ENCODE measurements around the gene DOK3. TPM values are rescaled to one million over a fixed set of nuclear protein-coding genes. Genes with fewer than 3 reads are reported as not detected.
A peak's percentile ranks its signal among the peaks of the same experiment; 100 is the strongest.

DOK3 gene
- total and polyA plus RNA-seq, 2 of the 13 experiments (the other 11 are each of a cell fraction or from before 2014, with no cell fraction given) = 1.4 to 1.5 TPM

DNA sequence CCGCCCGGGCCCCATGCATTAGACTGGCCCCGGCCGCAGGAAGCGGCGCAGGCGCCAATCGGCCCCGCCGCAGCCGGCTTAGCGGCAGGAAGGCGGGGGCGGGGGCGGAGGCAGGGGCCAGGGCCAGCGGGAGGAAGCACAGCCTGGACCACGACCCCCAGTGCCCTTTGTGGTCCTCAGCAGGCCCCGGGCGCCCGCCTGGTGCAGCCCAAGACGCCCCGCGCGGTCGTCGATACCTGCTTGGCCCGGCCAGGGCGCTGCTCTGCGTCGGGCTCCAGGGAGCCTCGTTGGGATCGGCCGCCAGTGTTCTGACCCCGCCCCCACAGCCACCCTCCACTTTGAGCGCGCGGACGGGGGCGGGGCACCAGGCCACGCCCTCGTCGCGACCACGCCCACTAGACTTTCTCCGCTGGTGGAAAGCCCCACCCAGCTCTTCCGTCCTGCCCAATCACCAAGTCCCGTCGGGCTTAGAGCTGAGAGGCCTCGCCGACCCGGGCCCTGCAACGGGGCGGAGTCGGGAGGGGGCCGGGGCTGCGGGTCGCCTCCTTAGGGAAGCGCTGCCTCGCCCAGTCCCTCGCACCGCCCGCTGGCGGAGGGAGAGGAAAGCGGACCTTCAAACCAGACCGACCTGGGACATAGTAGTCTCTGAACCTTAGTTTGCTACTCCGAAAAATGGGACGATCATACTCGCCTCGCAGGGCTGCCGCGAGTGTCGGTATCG lies 12.2 kb downstream of the DOK3 start, which contains the start of gene PDLIM7 (continued):
- TF ChIP-seq, protein P1, sequence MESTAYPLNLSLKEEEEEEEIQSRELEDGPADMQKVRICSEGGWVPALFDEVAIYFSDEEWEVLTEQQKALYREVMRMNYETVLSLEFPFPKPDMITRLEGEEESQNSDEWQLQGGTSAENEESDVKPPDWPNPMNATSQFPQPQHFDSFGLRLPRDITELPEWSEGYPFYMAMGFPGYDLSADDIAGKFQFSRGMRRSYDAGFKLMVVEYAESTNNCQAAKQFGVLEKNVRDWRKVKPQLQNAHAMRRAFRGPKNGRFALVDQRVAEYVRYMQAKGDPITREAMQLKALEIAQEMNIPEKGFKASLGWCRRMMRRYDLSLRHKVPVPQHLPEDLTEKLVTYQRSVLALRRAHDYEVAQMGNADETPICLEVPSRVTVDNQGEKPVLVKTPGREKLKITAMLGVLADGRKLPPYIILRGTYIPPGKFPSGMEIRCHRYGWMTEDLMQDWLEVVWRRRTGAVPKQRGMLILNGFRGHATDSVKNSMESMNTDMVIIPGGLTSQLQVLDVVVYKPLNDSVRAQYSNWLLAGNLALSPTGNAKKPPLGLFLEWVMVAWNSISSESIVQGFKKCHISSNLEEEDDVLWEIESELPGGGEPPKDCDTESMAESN (CRISPR knock-in tag; conservative IDR thresholded peaks at IDR 0.05) = 0 out of 2 replicates have a peak, but pooled peaks have one; percentile 42
- TF ChIP-seq SOX5 (CRISPR knock-in tag; IDR thresholded peaks at IDR 0.05; ENCODE audit: borderline replicate concordance) (peak; percentile 20; the same call in 1 of the 2 replicates), ZNF446 (CRISPR knock-in tag; IDR thresholded peaks at IDR 0.05) (peak; percentile 84; the same call in 1 of the 2 replicates), KMT2A (CRISPR knock-in tag; IDR thresholded peaks at IDR 0.05) (no peak), SALL1 (CRISPR knock-in tag; IDR thresholded peaks at IDR 0.05) (peak; percentile 51; the same call in 1 of the 2 replicates), RNF2 (conservative IDR thresholded peaks at IDR 0.05; ENCODE audit: low read depth) (no peak), CREB1 (IDR thresholded peaks at IDR 0.05) (0 out of 2 replicates have a peak, but pooled peaks have one; percentile 10), CREB1 (CRISPR knock-in tag; IDR thresholded peaks at IDR 0.05) (no peak), SP5 (CRISPR knock-in tag; IDR thresholded peaks at IDR 0.05; ENCODE audit: borderline replicate concordance, low read depth) (peak; percentile 71), HCFC1 (IDR thresholded peaks at IDR 0.05; ENCODE audit: low read depth, low read length) (no peak), SETDB1 (CRISPR knock-in tag; IDR thresholded peaks at IDR 0.05; ENCODE audit: borderline replicate concordance) (no peak), REPIN1 (CRISPR knock-in tag; IDR thresholded peaks at IDR 0.05; ENCODE audit: borderline replicate concordance, low read depth) (0 out of 2 replicates have a peak, but pooled peaks have one; percentile 44)
- TF ChIP-seq, protein P2, sequence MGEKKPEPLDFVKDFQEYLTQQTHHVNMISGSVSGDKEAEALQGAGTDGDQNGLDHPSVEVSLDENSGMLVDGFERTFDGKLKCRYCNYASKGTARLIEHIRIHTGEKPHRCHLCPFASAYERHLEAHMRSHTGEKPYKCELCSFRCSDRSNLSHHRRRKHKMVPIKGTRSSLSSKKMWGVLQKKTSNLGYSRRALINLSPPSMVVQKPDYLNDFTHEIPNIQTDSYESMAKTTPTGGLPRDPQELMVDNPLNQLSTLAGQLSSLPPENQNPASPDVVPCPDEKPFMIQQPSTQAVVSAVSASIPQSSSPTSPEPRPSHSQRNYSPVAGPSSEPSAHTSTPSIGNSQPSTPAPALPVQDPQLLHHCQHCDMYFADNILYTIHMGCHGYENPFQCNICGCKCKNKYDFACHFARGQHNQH (CRISPR knock-in tag; IDR thresholded peaks at IDR 0.05) = peak; percentile 68
- TF ChIP-seq, protein P3, sequence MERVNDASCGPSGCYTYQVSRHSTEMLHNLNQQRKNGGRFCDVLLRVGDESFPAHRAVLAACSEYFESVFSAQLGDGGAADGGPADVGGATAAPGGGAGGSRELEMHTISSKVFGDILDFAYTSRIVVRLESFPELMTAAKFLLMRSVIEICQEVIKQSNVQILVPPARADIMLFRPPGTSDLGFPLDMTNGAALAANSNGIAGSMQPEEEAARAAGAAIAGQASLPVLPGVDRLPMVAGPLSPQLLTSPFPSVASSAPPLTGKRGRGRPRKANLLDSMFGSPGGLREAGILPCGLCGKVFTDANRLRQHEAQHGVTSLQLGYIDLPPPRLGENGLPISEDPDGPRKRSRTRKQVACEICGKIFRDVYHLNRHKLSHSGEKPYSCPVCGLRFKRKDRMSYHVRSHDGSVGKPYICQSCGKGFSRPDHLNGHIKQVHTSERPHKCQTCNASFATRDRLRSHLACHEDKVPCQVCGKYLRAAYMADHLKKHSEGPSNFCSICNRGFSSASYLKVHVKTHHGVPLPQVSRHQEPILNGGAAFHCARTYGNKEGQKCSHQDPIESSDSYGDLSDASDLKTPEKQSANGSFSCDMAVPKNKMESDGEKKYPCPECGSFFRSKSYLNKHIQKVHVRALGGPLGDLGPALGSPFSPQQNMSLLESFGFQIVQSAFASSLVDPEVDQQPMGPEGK (CRISPR knock-in tag; IDR thresholded peaks at IDR 0.05) = peak; percentile 64
- TF ChIP-seq, protein P4, sequence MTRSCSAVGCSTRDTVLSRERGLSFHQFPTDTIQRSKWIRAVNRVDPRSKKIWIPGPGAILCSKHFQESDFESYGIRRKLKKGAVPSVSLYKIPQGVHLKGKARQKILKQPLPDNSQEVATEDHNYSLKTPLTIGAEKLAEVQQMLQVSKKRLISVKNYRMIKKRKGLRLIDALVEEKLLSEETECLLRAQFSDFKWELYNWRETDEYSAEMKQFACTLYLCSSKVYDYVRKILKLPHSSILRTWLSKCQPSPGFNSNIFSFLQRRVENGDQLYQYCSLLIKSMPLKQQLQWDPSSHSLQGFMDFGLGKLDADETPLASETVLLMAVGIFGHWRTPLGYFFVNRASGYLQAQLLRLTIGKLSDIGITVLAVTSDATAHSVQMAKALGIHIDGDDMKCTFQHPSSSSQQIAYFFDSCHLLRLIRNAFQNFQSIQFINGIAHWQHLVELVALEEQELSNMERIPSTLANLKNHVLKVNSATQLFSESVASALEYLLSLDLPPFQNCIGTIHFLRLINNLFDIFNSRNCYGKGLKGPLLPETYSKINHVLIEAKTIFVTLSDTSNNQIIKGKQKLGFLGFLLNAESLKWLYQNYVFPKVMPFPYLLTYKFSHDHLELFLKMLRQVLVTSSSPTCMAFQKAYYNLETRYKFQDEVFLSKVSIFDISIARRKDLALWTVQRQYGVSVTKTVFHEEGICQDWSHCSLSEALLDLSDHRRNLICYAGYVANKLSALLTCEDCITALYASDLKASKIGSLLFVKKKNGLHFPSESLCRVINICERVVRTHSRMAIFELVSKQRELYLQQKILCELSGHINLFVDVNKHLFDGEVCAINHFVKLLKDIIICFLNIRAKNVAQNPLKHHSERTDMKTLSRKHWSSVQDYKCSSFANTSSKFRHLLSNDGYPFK (CRISPR knock-in tag; IDR thresholded peaks at IDR 0.05; ENCODE audit: borderline replicate concordance) = peak; percentile 83; the same call in 1 of the 2 replicates
- TF ChIP-seq, protein P5, sequence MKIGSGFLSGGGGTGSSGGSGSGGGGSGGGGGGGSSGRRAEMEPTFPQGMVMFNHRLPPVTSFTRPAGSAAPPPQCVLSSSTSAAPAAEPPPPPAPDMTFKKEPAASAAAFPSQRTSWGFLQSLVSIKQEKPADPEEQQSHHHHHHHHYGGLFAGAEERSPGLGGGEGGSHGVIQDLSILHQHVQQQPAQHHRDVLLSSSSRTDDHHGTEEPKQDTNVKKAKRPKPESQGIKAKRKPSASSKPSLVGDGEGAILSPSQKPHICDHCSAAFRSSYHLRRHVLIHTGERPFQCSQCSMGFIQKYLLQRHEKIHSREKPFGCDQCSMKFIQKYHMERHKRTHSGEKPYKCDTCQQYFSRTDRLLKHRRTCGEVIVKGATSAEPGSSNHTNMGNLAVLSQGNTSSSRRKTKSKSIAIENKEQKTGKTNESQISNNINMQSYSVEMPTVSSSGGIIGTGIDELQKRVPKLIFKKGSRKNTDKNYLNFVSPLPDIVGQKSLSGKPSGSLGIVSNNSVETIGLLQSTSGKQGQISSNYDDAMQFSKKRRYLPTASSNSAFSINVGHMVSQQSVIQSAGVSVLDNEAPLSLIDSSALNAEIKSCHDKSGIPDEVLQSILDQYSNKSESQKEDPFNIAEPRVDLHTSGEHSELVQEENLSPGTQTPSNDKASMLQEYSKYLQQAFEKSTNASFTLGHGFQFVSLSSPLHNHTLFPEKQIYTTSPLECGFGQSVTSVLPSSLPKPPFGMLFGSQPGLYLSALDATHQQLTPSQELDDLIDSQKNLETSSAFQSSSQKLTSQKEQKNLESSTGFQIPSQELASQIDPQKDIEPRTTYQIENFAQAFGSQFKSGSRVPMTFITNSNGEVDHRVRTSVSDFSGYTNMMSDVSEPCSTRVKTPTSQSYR (CRISPR knock-in tag; IDR thresholded peaks at IDR 0.05; ENCODE audit: borderline replicate concordance) = peak; percentile 29; the same call in 1 of the 2 replicates
